Measurements from ENCODE around the gene PTPRJ. TPM values are rescaled to one million over a fixed set of nuclear protein-coding genes. Genes with fewer than 3 reads are reported as not detected.
"Not testable (repeated sequence)": the region's sequence is repeated elsewhere in the genome, so short reads cannot be mapped to it uniquely, and the experiment has no call there.

The PTPRJ gene
- total RNA-seq, 1 donor from 2014 or later, result 18.9 TPM

DNA sequence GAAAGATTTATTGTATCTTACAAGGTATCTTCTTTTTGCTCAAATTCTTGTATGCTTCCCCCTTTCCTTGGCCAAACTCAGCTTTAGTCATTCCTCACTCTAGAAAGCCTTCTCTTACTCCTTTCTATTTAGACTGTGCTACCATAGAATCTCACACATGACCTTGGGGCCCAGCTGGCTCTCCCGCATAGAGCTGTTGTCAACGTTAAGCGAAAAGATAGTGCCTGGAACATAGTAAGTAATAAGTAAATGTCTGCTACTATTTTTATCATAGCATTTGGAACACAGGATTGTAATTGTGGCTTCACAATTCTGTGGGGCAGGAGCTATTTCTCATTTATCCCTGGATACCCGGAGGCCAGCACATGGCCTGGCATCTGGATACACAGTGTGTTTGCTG is 197.3 kb downstream of the PTPRJ start:
- TF ChIP-seq, protein P1, sequence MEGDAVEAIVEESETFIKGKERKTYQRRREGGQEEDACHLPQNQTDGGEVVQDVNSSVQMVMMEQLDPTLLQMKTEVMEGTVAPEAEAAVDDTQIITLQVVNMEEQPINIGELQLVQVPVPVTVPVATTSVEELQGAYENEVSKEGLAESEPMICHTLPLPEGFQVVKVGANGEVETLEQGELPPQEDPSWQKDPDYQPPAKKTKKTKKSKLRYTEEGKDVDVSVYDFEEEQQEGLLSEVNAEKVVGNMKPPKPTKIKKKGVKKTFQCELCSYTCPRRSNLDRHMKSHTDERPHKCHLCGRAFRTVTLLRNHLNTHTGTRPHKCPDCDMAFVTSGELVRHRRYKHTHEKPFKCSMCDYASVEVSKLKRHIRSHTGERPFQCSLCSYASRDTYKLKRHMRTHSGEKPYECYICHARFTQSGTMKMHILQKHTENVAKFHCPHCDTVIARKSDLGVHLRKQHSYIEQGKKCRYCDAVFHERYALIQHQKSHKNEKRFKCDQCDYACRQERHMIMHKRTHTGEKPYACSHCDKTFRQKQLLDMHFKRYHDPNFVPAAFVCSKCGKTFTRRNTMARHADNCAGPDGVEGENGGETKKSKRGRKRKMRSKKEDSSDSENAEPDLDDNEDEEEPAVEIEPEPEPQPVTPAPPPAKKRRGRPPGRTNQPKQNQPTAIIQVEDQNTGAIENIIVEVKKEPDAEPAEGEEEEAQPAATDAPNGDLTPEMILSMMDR (IDR thresholded peaks at IDR 0.05; ENCODE audit: unreplicated experiment), result no peak
- peaks cover 4% of the 10 kb centered on the region for H3K4me1 Mint-ChIP-seq (ENCODE audit: low read depth)
- no peaks in the 10 kb centered on the region for H3K36me3 Mint-ChIP-seq (ENCODE audit: insufficient read depth)
- H3K9me3 Mint-ChIP-seq (ENCODE audit: low read depth), result no peaks in the 10 kb centered on the region
- no peak overlapping the region for H3K27ac Mint-ChIP-seq
- H3K27me3 Mint-ChIP-seq, result no peaks in the 10 kb centered on the region
- H3K4me3 Mint-ChIP-seq (ENCODE audit: low read depth), result no peak overlapping the region
- DNase-seq (ENCODE audit: low spot score, unreplicated experiment), result no peak

DNA sequence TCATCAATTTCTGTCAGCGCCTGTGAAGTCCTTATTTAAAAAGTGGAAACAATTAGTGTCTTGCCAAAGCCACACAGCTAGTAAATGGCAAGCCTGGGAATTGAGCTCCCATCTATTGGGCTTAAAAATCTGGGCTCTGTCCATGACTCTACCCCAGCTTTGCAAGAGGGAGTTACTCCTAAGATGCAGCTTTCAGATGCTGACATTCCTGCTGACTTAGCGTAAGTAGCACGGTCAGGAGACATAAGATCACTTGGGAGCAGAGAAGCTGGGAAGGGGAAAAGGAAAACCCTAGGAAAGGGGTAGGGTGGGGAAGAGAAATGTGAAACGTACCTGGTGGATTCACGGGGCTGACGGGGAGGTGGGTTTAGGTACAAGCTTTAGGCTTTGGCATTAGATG is 200.3 kb downstream of the PTPRJ start:
- H3K36me3 Mint-ChIP-seq (ENCODE audit: insufficient read depth), result no peaks in the 10 kb centered on the region
- no peak overlapping the region for H3K27ac Mint-ChIP-seq
- H3K4me1 Mint-ChIP-seq (ENCODE audit: low read depth), result peaks cover 4% of the 10 kb centered on the region
- no peaks in the 10 kb centered on the region for H3K9me3 Mint-ChIP-seq (ENCODE audit: low read depth)
- no peaks in the 10 kb centered on the region for H3K27me3 Mint-ChIP-seq
- TF ChIP-seq, protein P1 (IDR thresholded peaks at IDR 0.05; ENCODE audit: unreplicated experiment), result no peak
- no peak for DNase-seq (ENCODE audit: low spot score, unreplicated experiment)
- H3K4me3 Mint-ChIP-seq (ENCODE audit: low read depth), result no peak overlapping the region

DNA sequence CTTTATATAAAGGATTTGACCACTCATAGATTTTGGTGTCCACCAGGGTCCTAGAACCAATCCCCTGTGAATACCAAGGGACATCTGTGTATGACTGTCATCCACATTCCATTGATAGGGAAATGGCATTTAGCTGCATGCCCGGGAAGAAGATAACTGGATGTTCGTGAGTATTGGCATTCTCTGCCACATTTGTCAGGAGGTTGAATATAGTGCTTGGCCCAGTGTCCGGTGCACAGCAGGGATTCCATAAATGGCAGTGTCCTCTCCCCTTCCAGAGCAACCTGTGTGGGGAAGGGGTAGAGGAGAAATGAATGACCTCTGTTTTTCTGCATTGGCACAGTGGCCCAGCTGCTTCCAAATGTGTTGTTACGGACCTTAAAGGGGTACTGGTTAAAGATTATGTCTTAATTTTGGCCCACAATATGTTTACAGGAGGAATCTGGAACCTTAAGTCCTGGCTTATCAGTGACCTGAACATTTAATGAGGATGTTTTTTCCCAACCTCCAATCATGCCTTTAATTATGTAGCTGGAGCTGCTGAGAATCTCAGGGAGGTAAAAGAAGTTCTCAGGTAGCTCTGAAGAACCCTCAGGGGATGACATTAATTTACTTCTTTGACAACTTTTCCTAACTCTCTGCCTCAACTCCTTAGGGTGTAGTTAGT is 202.6 kb downstream of the PTPRJ start:
- no peak for DNase-seq (ENCODE audit: low spot score, unreplicated experiment)
- Mint-ChIP-seq H3K27ac (no peak overlapping the region), H3K36me3 (ENCODE audit: insufficient read depth) (no peaks in the 10 kb centered on the region), H3K27me3 (no peaks in the 10 kb centered on the region), H3K9me3 (ENCODE audit: low read depth) (no peaks in the 10 kb centered on the region), H3K4me3 (ENCODE audit: low read depth) (no peak overlapping the region), H3K4me1 (ENCODE audit: low read depth) (no peaks in the 10 kb centered on the region)
- TF ChIP-seq, protein P1 (IDR thresholded peaks at IDR 0.05; ENCODE audit: unreplicated experiment), result no peak

DNA sequence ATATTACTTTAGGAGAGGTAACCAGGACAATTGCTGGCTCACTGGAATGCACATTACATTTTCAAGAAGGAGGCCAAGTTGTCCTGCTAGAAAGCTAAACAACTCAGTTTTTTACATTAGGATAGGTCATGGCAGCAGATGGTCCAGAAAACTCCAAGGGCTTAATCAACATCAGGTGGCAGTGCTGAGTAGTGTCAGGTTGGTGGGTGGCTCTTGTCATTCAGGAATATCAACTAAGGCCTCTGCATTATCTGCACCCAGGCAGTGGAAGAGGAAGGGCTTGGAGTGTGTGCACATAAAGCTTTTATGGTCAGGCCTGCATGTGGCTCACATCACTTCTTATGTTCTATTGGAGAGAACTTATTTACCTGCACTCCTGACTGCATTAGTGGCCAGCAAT is 204.1 kb downstream of the PTPRJ start:
- H3K4me1 Mint-ChIP-seq (ENCODE audit: low read depth), result no peaks in the 10 kb centered on the region
- no peak for DNase-seq (ENCODE audit: low spot score, unreplicated experiment)
- no peaks in the 10 kb centered on the region for H3K27me3 Mint-ChIP-seq
- H3K36me3 Mint-ChIP-seq (ENCODE audit: insufficient read depth), result no peaks in the 10 kb centered on the region
- peaks cover 9% of the 10 kb centered on the region for H3K9me3 Mint-ChIP-seq (ENCODE audit: low read depth)
- no peak overlapping the region for H3K4me3 Mint-ChIP-seq (ENCODE audit: low read depth)
- H3K27ac Mint-ChIP-seq, result no peak overlapping the region
- TF ChIP-seq, protein P1 (IDR thresholded peaks at IDR 0.05; ENCODE audit: unreplicated experiment), result no peak

DNA sequence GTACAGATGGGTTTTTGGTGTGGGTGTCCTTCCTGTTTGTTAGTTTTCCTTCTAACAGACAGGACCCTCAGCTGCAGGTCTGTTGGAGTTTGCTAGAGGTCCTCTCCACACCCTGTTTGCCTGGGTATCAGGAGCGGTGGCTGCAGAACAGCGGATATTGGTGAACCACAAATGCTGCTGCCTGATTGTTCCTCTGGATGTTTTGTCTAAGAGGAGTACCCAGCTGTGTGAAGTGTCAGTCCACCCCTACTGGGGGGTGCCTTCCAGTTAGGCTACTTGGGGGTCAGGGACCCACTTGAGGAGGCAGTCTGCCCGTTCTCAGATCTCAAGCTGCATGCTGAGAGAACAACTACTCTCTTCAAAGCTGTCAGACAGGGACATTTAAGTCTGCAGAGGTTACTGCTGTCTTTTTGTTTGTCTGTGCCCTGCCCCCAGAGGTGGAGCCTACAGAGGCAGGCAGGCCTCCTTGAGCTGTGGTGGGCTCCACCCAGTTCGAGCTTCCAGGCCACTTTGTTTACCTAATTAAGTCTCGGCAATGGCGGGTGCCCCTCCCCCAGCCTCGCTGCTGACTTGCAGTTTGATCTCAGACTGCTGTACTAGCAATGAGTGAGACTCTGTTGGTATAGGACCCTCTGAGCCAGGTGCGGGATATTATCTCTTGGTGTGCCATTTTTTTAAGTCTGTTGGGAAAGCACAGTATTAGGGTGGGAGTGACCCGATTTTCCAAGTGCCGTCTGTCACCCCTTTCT is 210.7 kb downstream of the PTPRJ start:
- H3K27ac Mint-ChIP-seq; H3K4me3 Mint-ChIP-seq (ENCODE audit: low read depth); H3K36me3 Mint-ChIP-seq (ENCODE audit: insufficient read depth); H3K4me1 Mint-ChIP-seq (ENCODE audit: low read depth); H3K27me3 Mint-ChIP-seq; DNase-seq (ENCODE audit: low spot score, unreplicated experiment): not testable (repeated sequence)
- peaks cover 29% of the 10 kb centered on the region for H3K9me3 Mint-ChIP-seq (ENCODE audit: low read depth)

DNA sequence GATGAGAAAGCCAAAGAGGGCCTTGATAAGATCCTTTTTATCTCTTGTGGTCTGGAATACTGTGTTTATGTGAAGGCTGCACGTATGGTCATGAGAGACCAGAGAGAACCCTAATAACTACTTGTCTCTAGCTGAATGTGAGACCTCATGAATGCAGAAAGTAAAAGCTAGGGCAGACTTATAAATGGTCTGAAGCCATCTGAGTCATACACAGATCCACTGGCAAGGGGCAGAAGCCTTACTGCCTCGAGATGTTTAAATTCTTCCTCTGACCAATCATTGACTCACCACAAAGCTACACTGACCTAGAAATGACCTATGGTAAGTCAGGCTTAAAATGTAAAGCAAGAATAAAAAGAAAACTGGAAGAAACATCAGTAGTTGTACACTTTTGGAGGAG is 213.5 kb downstream of the PTPRJ start:
- Mint-ChIP-seq H3K27me3 (no peaks in the 10 kb centered on the region), H3K27ac (no peak overlapping the region), H3K36me3 (ENCODE audit: insufficient read depth) (no peaks in the 10 kb centered on the region), H3K4me1 (ENCODE audit: low read depth) (peaks cover 3% of the 10 kb centered on the region), H3K4me3 (ENCODE audit: low read depth) (no peak overlapping the region), H3K9me3 (ENCODE audit: low read depth) (peaks cover 40% of the 10 kb centered on the region)
- DNase-seq (ENCODE audit: low spot score, unreplicated experiment), result no peak
- TF ChIP-seq, protein P1 (IDR thresholded peaks at IDR 0.05; ENCODE audit: unreplicated experiment), result no peak
